Middle frontal gyrus (tissue), 1 donor: ENCODE measurements around the gene UBE2G2.

Experiments
- DNase-seq: peaks from one replicate; pipeline ENCODE4 v3.0.0-alpha.2; 2015; ENCODE audit warnings: low spot score; ENCODE audit errors: extremely low spot score

The UBE2G2 gene

DNA sequence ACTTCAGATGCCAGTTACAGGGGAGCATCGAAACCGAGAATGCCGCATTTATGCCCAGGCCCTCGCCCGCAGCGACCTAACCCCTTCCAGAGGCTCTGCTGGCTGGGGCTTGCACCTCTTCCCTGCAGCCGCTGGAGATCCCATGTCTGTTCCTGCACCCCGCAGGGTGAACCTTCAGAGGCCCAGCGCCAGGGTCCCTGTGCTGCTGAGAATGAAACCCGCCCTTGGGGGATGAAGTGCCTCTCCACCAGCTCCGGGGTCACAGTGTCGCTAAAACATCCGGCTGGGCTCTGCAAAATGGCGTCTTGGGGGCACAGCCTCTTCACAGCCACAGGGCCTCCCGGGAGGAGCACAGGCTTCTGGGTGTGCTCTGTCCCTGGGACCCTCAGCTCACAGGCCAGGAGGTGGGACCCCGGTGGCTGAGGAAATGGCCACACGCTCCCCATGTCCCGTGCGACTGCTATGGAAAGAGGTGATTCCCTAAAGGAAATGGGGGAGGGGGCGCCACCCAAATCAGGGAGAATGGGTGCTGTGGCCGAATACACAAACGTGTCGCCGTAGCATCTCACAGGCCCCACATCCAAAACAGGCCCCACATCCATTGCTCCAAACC lies 50.3 kb downstream of the UBE2G2 start:
- no peak for DNase-seq

DNA sequence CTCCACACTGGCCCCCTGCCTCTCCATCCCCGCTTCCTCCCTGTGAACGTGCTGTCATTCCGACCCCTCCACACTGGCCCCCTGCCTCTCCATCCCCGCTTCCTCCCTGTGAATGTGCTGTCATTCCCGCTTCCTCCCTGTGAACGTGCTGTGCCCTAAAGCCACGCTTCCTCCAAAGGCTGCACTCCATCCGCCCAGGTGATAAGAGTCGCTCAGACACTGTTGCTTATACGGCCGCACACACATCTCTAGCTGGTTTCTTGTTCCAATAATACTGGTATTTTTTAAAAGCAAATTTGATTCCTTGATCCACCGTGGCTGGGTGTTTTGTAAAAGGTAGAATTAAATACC lies 51.0 kb downstream of the UBE2G2 start:
- DNase-seq, result no peak

- DNase-seq, result no peak
Measured at GRCh38 chr21:44749759-44750674, 51.6 kb downstream of the UBE2G2 start.

- no peak for DNase-seq
Measured at GRCh38 chr21:44749116-44749758, 52.4 kb downstream of the UBE2G2 start.

DNA sequence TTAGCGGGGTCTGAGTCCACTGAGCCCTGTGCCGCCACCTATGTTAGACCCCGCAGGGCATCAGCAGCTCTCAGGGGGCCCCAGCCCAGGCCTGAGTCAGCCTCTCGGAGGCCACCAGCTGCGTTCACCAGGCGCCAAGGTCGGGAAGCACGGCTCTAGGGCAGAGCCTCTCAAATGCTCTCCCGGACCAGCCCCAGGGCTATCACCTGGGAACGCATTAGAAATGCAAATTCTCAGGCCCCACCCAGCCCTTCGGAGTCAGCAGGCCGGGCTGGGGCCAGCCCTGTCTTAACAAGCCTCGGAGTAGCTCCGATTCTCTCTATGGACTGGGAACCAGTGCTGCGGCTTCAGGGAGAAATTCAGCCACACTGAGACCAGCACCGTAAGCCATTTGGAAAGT lies 53.0 kb downstream of the UBE2G2 start:
- no peak for DNase-seq

- no peak for DNase-seq
Measured at GRCh38 chr21:44742418-44743153, 59.0 kb downstream of the UBE2G2 start.

GRCh38 chr21:44741921-44742320 lies 59.7 kb downstream of the UBE2G2 start:
- no peak for DNase-seq

- no peak for DNase-seq
Measured at GRCh38 chr21:44740742-44741141, 60.9 kb downstream of the UBE2G2 start.

GRCh38 chr21:44739316-44739715 lies 62.3 kb downstream of the UBE2G2 start:
- DNase-seq, result no peak

GRCh38 chr21:44738621-44739020 lies 63.0 kb downstream of the UBE2G2 start:
- DNase-seq, result no peak

GRCh38 chr21:44737706-44738354 lies 63.8 kb downstream of the UBE2G2 start:
- no peak for DNase-seq

DNA sequence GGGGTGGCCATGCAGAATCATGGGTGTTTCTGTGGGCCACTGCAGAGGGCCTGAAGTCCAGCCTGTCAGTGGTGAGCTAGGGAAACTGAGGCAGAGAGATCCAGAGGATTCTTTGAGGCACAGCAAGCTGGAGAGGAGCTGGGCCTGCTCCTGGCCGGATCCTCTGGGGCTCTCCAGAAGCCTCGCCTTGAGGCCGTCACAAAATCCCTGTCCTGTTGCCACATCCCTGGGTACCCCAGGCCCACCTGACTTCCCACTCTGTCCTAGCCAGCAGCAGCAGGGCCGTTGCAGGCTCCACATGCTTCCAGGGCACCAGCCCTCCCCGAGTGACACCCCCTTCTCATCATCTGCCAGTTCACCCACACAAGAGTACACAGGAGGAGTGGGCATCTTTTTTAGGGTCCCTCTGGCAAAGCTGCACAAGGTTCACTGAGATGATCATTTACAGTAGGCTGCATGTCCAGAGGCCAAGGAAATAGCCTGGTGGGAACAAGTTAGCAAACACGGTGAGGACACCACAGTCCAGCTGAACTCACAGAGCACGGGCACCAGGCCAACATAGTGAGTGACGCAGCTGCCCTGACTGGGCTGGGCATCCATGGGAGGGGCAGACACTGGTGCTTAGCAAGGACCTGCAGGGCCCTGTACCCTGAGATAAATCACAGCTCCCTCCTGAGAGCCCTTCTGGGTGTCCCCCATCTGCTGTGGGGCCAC lies 65.2 kb downstream of the UBE2G2 start:
- no peak for DNase-seq

GRCh38 chr21:44735821-44736220 lies 65.8 kb downstream of the UBE2G2 start:
- DNase-seq, result no peak

DNA sequence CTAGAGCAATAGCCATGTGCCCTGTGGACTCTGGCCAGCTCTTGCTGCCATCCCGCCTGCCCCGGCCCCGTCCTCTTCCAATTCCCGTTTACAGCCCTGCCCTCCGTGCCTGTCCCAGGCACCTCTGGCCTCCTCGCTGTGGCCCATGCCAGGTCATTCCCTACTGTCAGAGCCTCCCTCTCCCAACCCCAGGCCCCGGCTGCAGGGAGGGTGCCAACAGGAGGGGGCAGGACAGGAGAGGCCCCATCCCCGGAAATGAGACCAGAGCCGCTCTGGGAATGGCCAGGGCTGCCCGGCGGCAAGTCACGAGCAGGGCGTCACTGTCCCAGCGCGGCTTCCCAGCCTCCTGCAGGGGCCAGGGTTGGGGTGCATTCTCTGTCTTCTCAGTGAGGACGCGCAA lies 66.8 kb downstream of the UBE2G2 start:
- no peak for DNase-seq

DNA sequence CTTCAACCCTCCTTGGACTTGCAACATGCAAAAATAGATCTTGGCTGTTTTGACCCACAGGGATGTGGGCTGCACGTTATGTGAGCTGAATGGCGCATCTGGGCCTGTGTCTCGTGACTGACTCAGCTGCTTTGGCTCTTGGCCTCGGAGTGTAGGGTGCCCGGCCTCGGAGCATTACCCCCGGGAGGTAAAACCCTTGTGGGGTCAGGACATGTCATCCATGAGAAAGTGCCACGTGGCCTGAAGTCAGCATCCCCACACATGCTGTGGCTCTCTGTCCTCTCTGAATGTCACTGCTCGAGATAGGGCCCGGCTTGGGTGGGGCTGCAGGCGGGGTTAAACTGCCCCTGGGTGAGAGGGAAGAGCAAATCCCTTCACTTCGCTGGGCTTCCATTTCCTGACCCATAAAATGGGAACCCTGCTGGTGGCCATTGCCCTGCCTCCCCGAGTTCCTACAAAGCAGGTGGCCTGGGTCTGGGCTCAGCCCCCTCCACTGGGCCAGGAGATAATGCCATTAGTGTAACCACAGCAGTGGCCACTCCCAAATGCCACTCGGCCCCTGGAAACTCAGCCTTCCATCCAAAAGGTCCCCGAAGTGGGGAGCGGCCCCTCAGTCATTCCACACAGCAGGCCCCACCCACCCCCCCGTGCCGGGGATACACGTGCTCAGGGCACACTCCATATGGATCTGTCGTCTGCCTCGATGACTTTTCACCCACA lies 67.4 kb downstream of the UBE2G2 start:
- no peak for DNase-seq

DNA sequence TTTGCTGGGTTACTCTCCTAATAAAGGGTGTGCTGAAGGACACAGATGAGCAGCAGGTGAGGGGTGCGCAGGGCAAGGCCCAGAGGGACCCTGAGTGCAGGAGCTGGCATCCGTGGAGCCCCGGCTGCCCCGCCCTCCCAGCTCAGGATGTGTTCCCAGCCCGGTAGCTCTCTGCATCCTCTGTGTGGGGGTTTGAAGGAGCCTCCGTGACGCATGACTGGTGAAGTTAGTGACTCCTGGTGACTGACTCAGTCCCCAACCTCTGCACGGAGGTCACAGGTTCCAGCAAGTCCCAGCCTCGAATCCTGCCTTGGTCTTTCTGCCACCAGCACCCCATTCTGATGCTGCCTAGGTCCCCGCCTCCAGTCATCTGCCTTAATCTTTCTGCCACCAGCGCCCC lies 68.7 kb downstream of the UBE2G2 start:
- no peak for DNase-seq

DNA sequence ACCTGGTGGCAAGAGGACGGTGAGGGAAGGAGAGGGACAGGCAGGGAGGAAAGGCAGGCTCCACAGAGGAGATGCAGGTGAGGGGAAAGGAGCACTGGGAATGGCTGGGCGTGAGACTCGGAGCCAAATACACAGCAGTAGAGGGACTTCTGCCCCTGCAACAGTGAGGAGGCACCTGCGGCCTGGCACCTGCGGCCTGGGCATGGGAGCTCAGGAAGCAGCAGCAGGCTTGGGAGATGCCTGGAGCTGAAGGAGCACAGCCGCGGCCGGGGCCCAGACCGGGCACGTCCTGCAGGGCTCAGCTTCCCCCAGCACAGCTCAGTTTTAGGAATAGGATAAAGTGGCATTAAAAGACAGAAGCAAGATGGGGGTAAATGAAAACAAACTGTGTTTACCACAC lies 69.4 kb downstream of the UBE2G2 start:
- DNase-seq, result no peak

DNA sequence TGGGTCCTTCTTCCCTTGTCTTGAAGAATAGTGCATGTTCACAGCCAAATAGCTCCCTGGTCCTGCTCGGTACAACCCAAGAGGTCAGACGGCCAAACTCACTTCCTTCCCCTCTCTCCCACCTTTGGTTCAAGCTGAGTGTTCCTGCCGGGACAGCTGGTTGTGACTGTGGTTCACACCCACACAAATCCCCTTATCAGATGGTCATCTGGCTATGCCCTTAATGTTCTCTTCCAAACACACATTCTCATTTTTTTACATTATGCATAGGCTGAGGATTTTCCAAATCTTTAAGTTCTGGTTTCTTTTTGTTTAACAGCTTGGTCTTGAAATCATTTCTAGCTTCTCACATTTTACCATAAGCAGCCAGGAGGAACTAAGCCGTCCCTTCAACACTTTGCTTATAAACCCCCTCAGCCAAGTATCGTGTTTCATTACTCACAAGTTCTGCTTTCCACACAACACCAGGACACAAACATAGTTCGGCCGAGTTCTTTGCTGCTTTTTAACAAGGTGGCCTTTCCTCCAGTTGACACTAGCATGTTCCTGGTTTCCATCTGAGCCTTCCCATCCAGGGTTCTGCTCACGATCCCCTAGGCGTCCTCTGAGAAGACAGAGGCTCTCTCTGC lies 70.6 kb downstream of the UBE2G2 start:
- DNase-seq, result no peak

GRCh38 chr21:44730028-44730395 lies 71.6 kb downstream of the UBE2G2 start:
- no peak for DNase-seq
